ENCODE data around the gene ESRRA.

DNA sequence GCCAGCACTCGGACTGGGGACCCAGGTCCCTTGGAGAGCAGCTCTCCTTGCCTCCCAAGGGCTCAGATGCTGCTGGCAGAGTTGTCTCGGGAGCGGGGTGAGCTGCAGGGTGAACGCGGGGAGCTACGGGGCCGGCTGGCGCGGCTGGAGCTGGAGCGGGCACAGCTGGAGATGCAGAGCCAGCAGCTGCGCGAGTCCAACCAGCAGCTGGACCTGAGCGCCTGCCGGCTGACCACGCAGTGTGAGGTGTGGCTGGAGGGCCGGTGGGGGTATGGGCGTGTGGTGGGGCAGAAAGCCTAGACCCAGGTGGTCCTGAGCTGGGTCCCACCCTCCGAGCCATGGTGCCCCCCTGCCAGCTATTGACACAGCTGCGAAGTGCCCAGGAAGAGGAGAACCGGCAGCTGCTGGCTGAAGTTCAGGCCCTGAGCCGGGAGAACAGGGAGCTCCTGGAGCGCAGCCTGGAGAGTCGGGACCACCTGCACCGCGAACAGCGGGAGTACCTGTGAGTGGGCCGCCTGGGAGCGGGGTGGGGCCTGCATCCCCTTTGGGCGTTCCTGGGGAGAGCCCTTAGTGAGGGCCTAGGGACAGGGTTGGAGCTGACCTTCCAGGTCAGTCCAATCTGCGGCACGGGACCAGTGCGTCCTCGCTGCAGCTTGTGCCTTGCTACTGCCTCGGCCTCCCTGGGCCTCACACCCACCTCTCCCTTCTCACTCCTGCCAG is 47.8 kb downstream of the ESRRA start:
- TF ChIP-seq SMARCA5 (IDR thresholded peaks at IDR 0.05) (no peak), POLR2AphosphoS2 (IDR thresholded peaks at IDR 0.05; ENCODE audit: low read depth, low read length) (no peak), POLR2A (IDR thresholded peaks at IDR 0.05; ENCODE audit: low read depth, low read length) (no peak; the same call in 1 of the 2 replicates), RBBP5 (conservative IDR thresholded peaks at IDR 0.05) (no peak), KAT2A (conservative IDR thresholded peaks at IDR 0.05; ENCODE audit: control insufficient read depth, low read depth, low read length) (no peak), ZNF274 (IDR thresholded peaks at IDR 0.05; ENCODE audit: insufficient read depth, insufficient read length) (no peak), ZNF24 (IDR thresholded peaks at IDR 0.05) (no peak), CEBPB (IDR thresholded peaks at IDR 0.05; ENCODE audit: borderline replicate concordance in 1 of 2, low read depth in 2 of 2, low read length in 2 of 2) (no peak), NFYA (IDR thresholded peaks at IDR 0.05; ENCODE audit: borderline replicate concordance, low read depth, low read length) (no peak), HCFC1 (IDR thresholded peaks at IDR 0.05; ENCODE audit: low read length) (no peak), SMAD1 (IDR thresholded peaks at IDR 0.05; ENCODE audit: low read depth, partially characterized antibody) (no peak)
- TF ChIP-seq, protein P1, sequence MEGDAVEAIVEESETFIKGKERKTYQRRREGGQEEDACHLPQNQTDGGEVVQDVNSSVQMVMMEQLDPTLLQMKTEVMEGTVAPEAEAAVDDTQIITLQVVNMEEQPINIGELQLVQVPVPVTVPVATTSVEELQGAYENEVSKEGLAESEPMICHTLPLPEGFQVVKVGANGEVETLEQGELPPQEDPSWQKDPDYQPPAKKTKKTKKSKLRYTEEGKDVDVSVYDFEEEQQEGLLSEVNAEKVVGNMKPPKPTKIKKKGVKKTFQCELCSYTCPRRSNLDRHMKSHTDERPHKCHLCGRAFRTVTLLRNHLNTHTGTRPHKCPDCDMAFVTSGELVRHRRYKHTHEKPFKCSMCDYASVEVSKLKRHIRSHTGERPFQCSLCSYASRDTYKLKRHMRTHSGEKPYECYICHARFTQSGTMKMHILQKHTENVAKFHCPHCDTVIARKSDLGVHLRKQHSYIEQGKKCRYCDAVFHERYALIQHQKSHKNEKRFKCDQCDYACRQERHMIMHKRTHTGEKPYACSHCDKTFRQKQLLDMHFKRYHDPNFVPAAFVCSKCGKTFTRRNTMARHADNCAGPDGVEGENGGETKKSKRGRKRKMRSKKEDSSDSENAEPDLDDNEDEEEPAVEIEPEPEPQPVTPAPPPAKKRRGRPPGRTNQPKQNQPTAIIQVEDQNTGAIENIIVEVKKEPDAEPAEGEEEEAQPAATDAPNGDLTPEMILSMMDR (IDR thresholded peaks at IDR 0.05 in 2 of 3, conservative IDR thresholded peaks at IDR 0.05 in 1 of 3; ENCODE audit: control insufficient read depth in 2 of 3, extremely low read depth in 1 of 3, insufficient read depth in 1 of 3, low read depth in 3 of 3, low read length in 3 of 3) = no peak
- TF ChIP-seq, protein P2, sequence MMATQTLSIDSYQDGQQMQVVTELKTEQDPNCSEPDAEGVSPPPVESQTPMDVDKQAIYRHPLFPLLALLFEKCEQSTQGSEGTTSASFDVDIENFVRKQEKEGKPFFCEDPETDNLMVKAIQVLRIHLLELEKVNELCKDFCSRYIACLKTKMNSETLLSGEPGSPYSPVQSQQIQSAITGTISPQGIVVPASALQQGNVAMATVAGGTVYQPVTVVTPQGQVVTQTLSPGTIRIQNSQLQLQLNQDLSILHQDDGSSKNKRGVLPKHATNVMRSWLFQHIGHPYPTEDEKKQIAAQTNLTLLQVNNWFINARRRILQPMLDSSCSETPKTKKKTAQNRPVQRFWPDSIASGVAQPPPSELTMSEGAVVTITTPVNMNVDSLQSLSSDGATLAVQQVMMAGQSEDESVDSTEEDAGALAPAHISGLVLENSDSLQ (IDR thresholded peaks at IDR 0.05) = no peak
- TF ChIP-seq, protein P3, sequence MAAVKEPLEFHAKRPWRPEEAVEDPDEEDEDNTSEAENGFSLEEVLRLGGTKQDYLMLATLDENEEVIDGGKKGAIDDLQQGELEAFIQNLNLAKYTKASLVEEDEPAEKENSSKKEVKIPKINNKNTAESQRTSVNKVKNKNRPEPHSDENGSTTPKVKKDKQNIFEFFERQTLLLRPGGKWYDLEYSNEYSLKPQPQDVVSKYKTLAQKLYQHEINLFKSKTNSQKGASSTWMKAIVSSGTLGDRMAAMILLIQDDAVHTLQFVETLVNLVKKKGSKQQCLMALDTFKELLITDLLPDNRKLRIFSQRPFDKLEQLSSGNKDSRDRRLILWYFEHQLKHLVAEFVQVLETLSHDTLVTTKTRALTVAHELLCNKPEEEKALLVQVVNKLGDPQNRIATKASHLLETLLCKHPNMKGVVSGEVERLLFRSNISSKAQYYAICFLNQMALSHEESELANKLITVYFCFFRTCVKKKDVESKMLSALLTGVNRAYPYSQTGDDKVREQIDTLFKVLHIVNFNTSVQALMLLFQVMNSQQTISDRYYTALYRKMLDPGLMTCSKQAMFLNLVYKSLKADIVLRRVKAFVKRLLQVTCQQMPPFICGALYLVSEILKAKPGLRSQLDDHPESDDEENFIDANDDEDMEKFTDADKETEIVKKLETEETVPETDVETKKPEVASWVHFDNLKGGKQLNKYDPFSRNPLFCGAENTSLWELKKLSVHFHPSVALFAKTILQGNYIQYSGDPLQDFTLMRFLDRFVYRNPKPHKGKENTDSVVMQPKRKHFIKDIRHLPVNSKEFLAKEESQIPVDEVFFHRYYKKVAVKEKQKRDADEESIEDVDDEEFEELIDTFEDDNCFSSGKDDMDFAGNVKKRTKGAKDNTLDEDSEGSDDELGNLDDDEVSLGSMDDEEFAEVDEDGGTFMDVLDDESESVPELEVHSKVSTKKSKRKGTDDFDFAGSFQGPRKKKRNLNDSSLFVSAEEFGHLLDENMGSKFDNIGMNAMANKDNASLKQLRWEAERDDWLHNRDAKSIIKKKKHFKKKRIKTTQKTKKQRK (IDR thresholded peaks at IDR 0.05; ENCODE audit: low read depth, low read length) = no peak
